HEK293T (cell line): ENCODE measurements around the gene CTNNA1.

Experiments
- ELF4 ChIP-seq: fragments of 450-650 bp; IDR thresholded peaks from 2 replicates; pipeline ENCODE4 v1.6.1; 2017; ENCODE audit warnings: antibody characterized with exemption
- FOXA1 ChIP-seq: fragments of 450-650 bp; IDR thresholded peaks from 2 replicates; pipeline ENCODE4 v1.6.1; 2016; ENCODE audit warnings: mild to moderate bottlenecking
- FOXK2 ChIP-seq: fragments of 450-650 bp; IDR thresholded peaks from 2 replicates; pipeline ENCODE4 v1.6.1; 2016; ENCODE audit warnings: mild to moderate bottlenecking
- FOXM1 ChIP-seq: fragments of 450-650 bp; IDR thresholded peaks from 2 replicates; pipeline ENCODE4 v1.6.1; 2017; ENCODE audit warnings: mild to moderate bottlenecking, borderline replicate concordance
- PKNOX1 ChIP-seq: fragments of 450-650 bp; IDR thresholded peaks from 2 replicates; pipeline ENCODE4 v1.6.1; 2016
- SP1 ChIP-seq: fragments of 450-650 bp; IDR thresholded peaks from 2 replicates; pipeline ENCODE4 v1.6.1; 2017
- SUZ12 ChIP-seq: fragments of 450-650 bp; IDR thresholded peaks from 2 replicates; pipeline ENCODE4 v1.6.1; 2016; ENCODE audit warnings: mild to moderate bottlenecking
- TARDBP ChIP-seq: fragments of 450-650 bp; IDR thresholded peaks from 2 replicates; pipeline ENCODE4 v1.6.1; 2016

- TF ChIP-seq FOXK2 (no peak), FOXM1 (no peak), SP1 (no peak), SUZ12 (no peak), PKNOX1 (no peak), TARDBP (no peak), FOXA1 (no peak), ELF4 (no peak)
Measured at GRCh38 chr5:138937392-138938387, 184.5 kb downstream of the CTNNA1 start.
